Left ventricle myocardium inferior (tissue), 1 donor: Measurements from ENCODE around the gene ERO1A. TPM values are rescaled to one million over a fixed set of nuclear protein-coding genes. Genes with fewer than 3 reads are reported as not detected.

Source experiments
- DNase-seq: peaks from one replicate; pipeline ENCODE4 v3.0.0-alpha.2; 2020
- H3K27ac ChIP-seq: fragments of 200-600 bp; replicated peaks from 2 replicates; pipeline ENCODE4 v1.8.0; 2021
- H3K27me3 ChIP-seq: fragments of 200-600 bp; 2 replicates; pipeline ENCODE4 v1.8.0; 2021; ENCODE audit warnings: low read depth
- H3K36me3 ChIP-seq: fragments of 200-600 bp; 2 replicates; pipeline ENCODE4 v1.8.0; 2021
- H3K4me1 ChIP-seq: fragments of 200-600 bp; 2 replicates; pipeline ENCODE4 v1.8.0; 2021
- H3K4me3 ChIP-seq: fragments of 200-600 bp; 2 replicates; pipeline ENCODE4 v1.8.0; 2021; ENCODE audit warnings: mild to moderate bottlenecking, moderate library complexity
- H3K9me3 ChIP-seq: fragments of 200-600 bp; replicated peaks from 2 replicates; pipeline ENCODE4 v1.8.0; 2021
- CTCF ChIP-seq: fragments of 200-600 bp; IDR thresholded peaks from 2 replicates; pipeline ENCODE4 v1.8.0; 2021; ENCODE audit warnings: antibody characterized with exemption, mild to moderate bottlenecking, borderline replicate concordance
- intact Hi-C: fragments of 100-400 bp; cut with micrococcal nuclease; formaldehyde crosslinking; loops from one replicate; pipeline ENCODE4 v1.11.0; 2022
- total RNA-seq: library from RNA; stranded (reverse); fragmentation: NEBNext Ultra II Directional; extraction: Animal tissue kit (Norgen Biotek cat#: 25700); gene quantifications from one replicate; pipeline ENCODE4 v1.2.1, GENCODE V29; 2021
- donor health status: DM: no; HTN: yes; CAD: no; lungs with severe emphysema.

The ERO1A gene
- total RNA-seq, 1 donor from 2014 or later: 14.6 TPM

DNA sequence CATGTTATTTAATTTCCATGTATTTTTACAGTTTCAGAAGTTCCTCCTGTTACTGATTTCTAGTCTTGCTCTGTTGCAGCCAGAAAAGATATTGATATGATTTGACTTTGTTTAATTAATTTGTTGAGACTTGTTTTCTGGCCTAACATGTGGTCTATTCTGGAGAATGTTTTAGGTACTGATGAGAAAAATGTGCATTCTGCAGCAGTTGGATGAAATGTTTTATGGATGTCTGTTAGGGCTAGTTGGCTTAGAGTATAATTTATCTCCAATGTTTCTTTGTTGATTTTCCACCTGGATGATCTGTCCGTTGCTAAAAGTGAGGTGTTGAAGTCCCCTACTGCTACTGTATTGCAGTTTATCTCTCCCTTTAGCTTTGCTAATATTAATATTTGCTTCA is 88.3 kb downstream of the ERO1A start:
- Histone ChIP-seq H3K27me3 (no peaks in the 10 kb centered on the region), H3K4me3 (no peak overlapping the region), H3K9me3 (peaks cover 24% of the 10 kb centered on the region), H3K4me1 (no peaks in the 10 kb centered on the region), H3K27ac (no peak overlapping the region), H3K36me3 (peaks cover 4% of the 10 kb centered on the region)
- no peak for DNase-seq
- TF ChIP-seq CTCF: no peak
- intact Hi-C loops: no loop called here

DNA sequence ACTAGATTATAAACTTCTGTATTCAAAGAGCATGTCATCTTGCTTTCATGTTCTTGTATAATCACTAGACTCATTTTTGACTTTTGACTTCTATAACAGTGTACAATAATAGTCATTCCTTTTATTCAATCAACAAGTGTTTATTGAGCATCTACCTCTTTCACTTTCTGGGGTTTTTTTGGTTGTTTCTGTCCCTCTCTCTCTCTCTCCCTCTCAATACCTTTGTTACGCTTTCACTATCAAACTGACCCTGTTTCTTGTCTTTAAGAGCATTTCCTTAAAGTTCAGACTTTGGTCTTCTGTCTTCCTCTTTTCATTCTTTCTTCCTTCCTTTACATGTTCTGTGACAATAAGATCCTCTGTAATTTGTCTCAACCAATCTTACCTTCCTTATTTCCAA is 93.2 kb downstream of the ERO1A start:
- H3K4me1 ChIP-seq: no peaks in the 10 kb centered on the region
- H3K27ac ChIP-seq: no peak overlapping the region
- intact Hi-C loops: no loop called here
- peaks cover 4% of the 10 kb centered on the region for H3K36me3 ChIP-seq
- no peak for TF ChIP-seq CTCF
- no peak overlapping the region for H3K4me3 ChIP-seq
- no peaks in the 10 kb centered on the region for H3K27me3 ChIP-seq
- DNase-seq: no peak
- peaks cover 24% of the 10 kb centered on the region for H3K9me3 ChIP-seq

GRCh38 chr14:52599974-52600373 is 95.4 kb downstream of the ERO1A start:
- H3K4me3 ChIP-seq: no peak overlapping the region
- intact Hi-C loops: no loop called here
- H3K9me3 ChIP-seq: peaks cover 23% of the 10 kb centered on the region
- H3K36me3 ChIP-seq: peaks cover 4% of the 10 kb centered on the region
- no peak for DNase-seq
- H3K4me1 ChIP-seq: no peaks in the 10 kb centered on the region
- TF ChIP-seq CTCF: no peak
- H3K27ac ChIP-seq: no peak overlapping the region
- no peaks in the 10 kb centered on the region for H3K27me3 ChIP-seq

DNA sequence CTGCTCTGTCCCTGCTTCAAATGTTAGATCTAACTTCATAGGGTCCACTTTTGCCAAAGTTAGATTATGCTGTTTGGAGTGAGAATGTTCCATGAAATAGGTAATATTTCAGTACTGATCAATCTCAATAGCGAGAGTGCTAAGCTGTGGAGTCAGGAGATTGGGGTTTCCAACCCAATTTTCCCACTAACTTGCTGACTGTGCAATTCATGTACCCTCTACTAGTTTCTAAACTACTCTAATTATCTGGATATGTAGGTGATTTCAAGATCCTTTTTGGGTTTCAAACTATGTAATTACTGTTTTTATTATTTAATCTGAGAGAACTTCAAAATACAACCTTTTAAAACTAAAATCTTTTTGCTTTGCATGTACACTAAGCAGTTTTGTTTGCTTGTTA is 96.8 kb downstream of the ERO1A start:
- H3K4me3 ChIP-seq: no peak overlapping the region
- intact Hi-C loops: no loop called here
- H3K9me3 ChIP-seq: peaks cover 23% of the 10 kb centered on the region
- H3K27ac ChIP-seq: no peak overlapping the region
- no peaks in the 10 kb centered on the region for H3K36me3 ChIP-seq
- H3K27me3 ChIP-seq: no peaks in the 10 kb centered on the region
- no peak for TF ChIP-seq CTCF
- DNase-seq: no peak
- H3K4me1 ChIP-seq: no peaks in the 10 kb centered on the region

- DNase-seq: no peak
- no peaks in the 10 kb centered on the region for H3K27me3 ChIP-seq
- intact Hi-C loops: no loop called here
- no peak overlapping the region for H3K4me3 ChIP-seq
- H3K9me3 ChIP-seq: peaks cover 25% of the 10 kb centered on the region
- TF ChIP-seq CTCF: no peak
- H3K36me3 ChIP-seq: no peaks in the 10 kb centered on the region
- H3K27ac ChIP-seq: no peak overlapping the region
- no peaks in the 10 kb centered on the region for H3K4me1 ChIP-seq
Measured at GRCh38 chr14:52596861-52597260, 98.5 kb downstream of the ERO1A start.

DNA sequence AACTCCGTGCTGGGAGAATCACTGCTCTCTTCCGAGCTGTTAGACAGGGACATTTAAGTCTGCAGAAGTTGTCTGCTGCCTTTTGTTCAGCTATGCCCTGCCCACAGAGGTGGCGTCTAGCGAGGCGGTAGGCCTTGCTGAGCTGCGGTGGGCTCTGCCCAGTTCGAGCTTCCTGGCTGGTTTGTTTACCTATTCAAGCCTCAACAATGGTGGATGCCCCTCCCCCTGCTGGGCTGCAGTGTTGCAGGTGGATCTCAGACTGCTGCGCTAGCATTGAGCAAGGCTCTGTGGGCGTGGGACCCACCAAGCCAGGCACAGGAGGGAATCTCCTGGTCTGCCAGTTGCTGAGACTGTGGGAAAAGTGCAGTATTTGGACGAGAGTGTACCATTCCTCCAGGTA is 99.0 kb downstream of the ERO1A start:
- Histone ChIP-seq H3K9me3 (peaks cover 30% of the 10 kb centered on the region), H3K36me3 (no peaks in the 10 kb centered on the region), H3K4me3 (no peak overlapping the region), H3K27me3 (no peaks in the 10 kb centered on the region), H3K4me1 (no peaks in the 10 kb centered on the region), H3K27ac (no peak overlapping the region)
- no peak for DNase-seq
- intact Hi-C loops: no loop called here
- no peak for TF ChIP-seq CTCF
